Iris pigment epithelial cell (primary cell): Measurements from ENCODE around the gene HES1.

Experiments used
- DNase-seq: peaks from one replicate; pipeline ENCODE4 v3.0.0-alpha.2; 2011; ENCODE audit warnings: low read depth

Gene HES1

DNA sequence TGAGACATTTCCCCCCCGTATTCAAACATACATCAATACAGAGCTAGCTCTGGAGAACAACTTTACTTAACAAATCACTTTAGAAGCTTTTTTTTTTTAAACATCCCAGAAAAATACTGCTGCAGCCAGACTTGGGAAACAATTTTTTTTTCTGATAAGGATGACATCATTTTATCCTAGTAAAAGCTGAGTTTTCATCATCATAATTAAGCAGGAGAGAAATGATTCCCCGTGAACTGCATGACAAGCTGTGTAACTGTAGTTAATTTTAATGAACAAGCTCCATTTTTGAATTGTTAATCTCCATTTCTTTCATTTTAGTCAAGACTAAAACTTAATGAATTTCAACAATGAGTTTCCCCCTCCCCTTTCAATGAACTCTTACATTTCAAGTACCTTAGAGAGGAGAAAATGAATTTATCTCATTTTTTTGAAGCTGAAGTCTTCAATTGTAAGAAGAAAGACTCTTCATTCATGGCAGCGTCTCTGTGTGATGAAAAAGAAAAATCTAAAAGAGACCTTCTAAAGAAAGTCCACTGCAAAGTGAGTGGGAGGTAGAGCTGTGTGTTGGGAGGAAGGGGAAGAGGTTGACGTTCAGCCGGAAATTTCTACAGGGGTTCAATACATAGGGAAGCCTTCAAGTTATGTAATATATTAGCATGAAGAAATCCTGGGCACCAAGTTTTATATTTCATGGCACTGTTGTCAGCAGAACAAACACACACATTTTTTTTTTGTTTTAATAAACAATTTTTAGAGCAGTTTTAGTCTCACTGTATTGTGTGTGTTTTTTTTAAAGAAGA lies 31.7 kb downstream of the HES1 start:
- DNase-seq: no peak

DNA sequence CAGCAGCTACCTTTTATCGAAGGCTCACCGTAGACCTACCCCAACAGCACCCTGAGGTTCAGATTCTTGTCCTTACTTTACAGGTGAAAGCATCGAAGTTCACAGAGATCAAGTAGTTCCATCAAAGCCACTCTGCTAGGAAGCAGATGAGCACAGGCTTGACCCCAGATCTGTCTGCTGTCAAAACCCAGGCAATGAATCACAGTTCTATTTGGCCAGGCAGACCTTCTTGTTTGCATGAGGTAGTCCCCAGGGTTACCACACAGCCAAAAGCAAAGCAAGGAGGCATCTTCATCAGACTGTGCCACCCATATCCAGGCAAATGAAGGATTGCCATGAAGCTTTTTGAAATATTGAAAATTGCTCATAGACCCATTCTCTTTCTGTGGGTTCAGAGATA lies 33.0 kb downstream of the HES1 start:
- DNase-seq: peak; percentile 18

DNA sequence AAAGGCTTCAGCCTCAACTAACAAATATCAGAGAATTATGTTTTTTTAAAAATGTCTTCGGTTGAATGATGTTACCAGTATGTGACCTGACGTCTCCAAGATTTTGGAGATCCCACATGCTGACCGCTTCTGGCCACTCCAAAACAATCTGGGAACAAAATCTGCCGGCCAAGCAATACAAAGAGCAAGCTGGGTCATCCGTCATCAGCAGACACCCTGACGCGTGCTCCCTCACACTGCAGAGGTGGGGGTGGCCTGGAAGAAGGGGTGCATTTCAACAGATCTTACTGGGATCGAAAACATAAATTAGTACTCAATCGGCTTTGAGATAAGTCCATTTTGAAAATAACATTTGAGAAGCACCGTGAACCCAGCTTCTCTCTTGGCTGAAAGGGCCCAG lies 33.6 kb downstream of the HES1 start:
- no peak for DNase-seq

- no peak for DNase-seq
Observed at GRCh38 chr3:194170793-194171192, 34.8 kb downstream of the HES1 start.

GRCh38 chr3:194174406-194174805 lies 38.5 kb downstream of the HES1 start:
- DNase-seq: no peak

- no peak for DNase-seq
Observed at GRCh38 chr3:194174980-194175379, 39.0 kb downstream of the HES1 start.

DNA sequence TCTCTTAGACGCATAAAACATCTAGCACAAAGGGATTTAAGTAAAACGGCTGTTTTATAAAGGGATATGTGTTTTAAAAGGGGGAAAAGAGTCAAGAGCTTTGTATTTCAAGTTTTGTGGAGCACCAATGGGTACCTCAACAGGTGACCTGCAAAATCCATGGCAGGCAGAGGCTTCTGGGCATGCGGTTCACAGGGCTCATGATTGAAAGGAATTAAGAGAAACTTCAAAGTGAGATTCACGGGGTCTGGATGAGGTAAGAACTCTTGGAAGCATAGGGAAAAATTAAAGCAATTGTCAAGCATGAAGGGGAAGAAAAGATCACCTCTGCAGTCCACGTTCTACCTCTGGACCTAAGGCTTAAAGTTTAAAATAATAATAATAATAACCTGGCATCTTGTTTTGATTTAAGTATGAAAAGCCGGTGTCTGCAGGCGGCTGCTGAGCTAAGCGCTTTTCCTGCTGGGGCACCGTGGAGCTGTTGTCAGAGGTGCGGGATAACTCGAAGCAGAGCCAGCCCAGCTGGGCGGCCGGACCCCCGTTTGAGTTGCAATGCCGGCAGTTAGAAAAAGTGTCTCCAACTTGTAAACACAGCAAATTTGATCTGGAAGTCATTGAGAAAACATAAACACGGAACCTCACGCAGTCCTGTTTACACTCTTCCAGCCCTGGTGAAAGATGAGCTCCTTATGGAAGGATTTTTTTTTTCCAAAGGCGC lies 40.5 kb downstream of the HES1 start:
- DNase-seq: peak; percentile 20

GRCh38 chr3:194177141-194177540 lies 41.2 kb downstream of the HES1 start:
- DNase-seq: no peak

- no peak for DNase-seq
Observed at GRCh38 chr3:194178128-194178527, 42.2 kb downstream of the HES1 start.

DNA sequence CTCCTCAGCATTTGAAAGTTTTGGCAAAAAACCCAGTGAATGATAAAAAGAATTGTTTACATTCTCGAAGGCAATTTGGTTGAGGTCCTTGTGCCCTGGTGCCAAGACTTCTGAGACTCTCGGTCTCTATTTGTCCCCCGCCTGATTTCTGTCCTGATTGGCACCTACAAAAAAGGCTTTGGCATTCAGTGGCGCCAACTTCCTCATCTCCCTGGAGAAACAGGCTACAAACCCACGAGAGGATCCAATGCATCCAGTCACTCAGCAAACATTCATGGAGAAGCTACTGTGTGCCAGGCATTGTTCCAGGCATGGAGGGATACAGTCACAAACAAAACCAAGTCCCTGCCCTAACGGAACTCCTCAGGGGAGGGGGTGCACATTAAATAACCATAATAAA lies 42.7 kb downstream of the HES1 start:
- DNase-seq: no peak

GRCh38 chr3:194180570-194180969 lies 44.6 kb downstream of the HES1 start:
- no peak for DNase-seq

GRCh38 chr3:194181612-194182529 lies 45.9 kb downstream of the HES1 start:
- DNase-seq: no peak

DNA sequence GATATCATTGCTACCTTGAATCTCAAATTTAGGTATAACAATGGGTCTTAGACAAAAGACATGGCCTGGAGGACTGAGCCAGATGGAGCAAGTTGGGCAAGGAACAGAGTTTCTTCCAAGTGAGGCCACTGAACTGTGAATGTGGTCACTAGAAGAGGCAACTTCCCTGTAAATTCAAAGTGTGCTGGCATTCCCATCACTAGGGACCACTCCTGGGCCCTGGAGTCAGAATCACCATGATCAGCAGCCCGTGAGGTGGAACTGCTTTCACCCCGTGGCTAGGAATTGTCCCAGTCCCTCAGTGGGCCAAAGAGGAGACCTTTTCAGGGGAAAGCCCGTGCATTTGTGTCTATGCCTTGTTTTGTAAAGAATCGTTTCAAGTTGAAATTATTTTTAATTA lies 47.3 kb downstream of the HES1 start:
- DNase-seq: no peak

- no peak for DNase-seq
Observed at GRCh38 chr3:194184265-194184751, 48.4 kb downstream of the HES1 start.

DNA sequence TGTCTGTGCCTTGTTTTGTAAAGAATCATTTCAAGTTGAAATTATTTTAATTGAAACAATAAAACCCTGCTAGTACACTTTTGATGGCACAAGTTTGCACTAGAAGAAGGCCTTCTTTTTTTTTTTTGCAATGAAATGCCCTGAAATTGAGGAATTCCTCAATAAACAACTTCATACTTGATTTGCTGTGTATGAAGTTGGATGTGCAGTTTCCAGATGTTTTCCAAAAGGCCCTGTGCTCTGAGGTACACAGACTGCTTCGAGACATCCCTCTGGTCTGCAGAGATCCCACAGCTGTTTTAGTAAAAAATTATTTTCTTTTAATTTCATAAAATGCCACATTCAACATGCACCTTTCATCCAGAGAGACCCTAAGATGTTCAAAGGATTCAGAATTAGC lies 48.9 kb downstream of the HES1 start:
- no peak for DNase-seq

DNA sequence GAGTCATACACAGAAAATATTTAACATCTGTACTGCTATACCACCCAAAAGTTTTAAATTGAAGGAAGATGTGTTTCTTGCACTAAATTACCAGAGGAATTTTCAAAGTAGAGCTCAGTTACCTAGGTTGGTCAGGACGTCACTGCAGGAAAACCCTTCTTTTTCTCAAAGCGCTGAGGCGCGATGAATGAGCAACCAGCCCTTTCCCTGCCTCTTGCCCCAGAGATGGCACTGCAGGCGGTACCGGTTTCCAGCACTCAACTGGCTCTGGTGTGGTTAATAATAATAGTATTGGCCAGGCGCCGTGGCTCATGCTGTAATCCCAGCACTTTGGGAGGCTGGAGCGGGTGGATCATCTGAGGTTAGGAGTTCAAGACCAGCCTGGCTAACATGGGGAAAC lies 49.3 kb downstream of the HES1 start:
- DNase-seq: no peak

DNA sequence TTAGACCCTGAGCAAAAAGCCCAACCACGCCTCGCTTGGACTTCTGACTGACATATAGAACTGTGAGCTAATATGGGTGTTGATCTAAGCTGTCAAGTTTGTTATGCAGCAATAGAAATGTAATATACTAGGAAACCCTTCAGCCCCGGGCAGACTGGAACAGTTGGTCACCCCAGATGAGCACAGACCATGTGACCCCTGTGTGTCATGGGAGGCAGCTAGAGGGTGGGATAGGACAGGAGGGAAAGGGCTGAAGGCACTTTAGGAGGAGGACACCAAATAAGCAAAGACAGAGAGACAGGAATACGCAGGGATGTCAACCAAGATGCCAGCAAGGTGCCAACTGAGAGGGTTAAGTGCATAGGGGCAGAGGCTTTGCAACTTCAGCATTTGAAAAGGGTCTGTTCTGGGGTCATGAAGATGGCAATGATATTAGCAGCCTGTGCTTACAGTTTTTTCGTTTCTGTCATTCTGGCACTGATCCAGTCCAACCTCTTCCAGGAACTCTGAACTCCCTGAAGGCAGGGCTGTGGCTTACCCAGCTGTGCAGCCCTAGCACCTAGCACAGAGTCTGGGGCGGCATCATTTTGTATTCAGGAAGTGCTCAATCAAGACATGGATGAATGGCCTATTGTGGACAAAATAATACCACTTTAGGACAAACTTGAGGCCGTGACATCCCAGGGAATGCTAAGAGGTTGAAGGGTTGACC lies 51.4 kb downstream of the HES1 start:
- no peak for DNase-seq
